Measurements from ENCODE around the gene SERPINH1. TPM values are rescaled to one million over a fixed set of nuclear protein-coding genes. Genes with fewer than 3 reads are reported as not detected.

Gene SERPINH1
- total RNA-seq, 1 donor from 2014 or later = 20.0 TPM

- FAIRE-seq (no peak), DNase-seq (ENCODE audit: low spot score in 2 of 2) (no peak)
Observed at GRCh38 chr11:75593286-75593915, 31.3 kb downstream of the SERPINH1 start.

GRCh38 chr11:75594211-75594610, 32.2 kb downstream of the SERPINH1 start:
- DNase-seq (ENCODE audit: low spot score in 2 of 2) (no peak), FAIRE-seq (no peak)

GRCh38 chr11:75595429-75595828, 33.4 kb downstream of the SERPINH1 start:
- DNase-seq (ENCODE audit: low spot score in 2 of 2) (no peak), FAIRE-seq (no peak)

- FAIRE-seq (no peak), DNase-seq (ENCODE audit: low spot score in 2 of 2) (no peak)
Observed at GRCh38 chr11:75596914-75597313, 34.9 kb downstream of the SERPINH1 start.

GRCh38 chr11:75597636-75598035, 35.6 kb downstream of the SERPINH1 start:
- FAIRE-seq = no peak
- DNase-seq (ENCODE audit: low spot score in 2 of 2) = no peak

GRCh38 chr11:75598264-75598663, 36.2 kb downstream of the SERPINH1 start:
- FAIRE-seq (no peak), DNase-seq (ENCODE audit: low spot score in 2 of 2) (no peak)

GRCh38 chr11:75598900-75599299, 36.8 kb downstream of the SERPINH1 start:
- no peak for FAIRE-seq
- no peak for DNase-seq (ENCODE audit: low spot score in 2 of 2)

- DNase-seq (ENCODE audit: low spot score in 2 of 2) (no peak), FAIRE-seq (no peak)
Observed at GRCh38 chr11:75600356-75600755, 38.3 kb downstream of the SERPINH1 start.

- no peak for DNase-seq (ENCODE audit: low spot score in 2 of 2)
- no peak for FAIRE-seq
Observed at GRCh38 chr11:75601494-75601893, 39.4 kb downstream of the SERPINH1 start.

GRCh38 chr11:75602951-75603350, 40.9 kb downstream of the SERPINH1 start:
- FAIRE-seq (no peak), DNase-seq (ENCODE audit: low spot score in 2 of 2) (no peak)

GRCh38 chr11:75603791-75604736, 42.0 kb downstream of the SERPINH1 start:
- no peak for FAIRE-seq
- DNase-seq (ENCODE audit: low spot score in 2 of 2) = no peak

GRCh38 chr11:75606099-75606498, 44.0 kb downstream of the SERPINH1 start:
- DNase-seq (ENCODE audit: low spot score in 2 of 2) (no peak), FAIRE-seq (no peak)

GRCh38 chr11:75611823-75612222, 49.8 kb downstream of the SERPINH1 start:
- FAIRE-seq (no peak), DNase-seq (ENCODE audit: low spot score in 2 of 2) (no peak)

- FAIRE-seq (no peak), DNase-seq (ENCODE audit: low spot score in 2 of 2) (no peak)
Observed at GRCh38 chr11:75615751-75616150, 53.7 kb downstream of the SERPINH1 start.

- FAIRE-seq (no peak), DNase-seq (ENCODE audit: low spot score in 2 of 2) (no peak)
Observed at GRCh38 chr11:75616281-75616680, 54.2 kb downstream of the SERPINH1 start.

Other genes starting within 250 kb of the SERPINH1 start
- gene ARRB1, start 210.6 kb upstream of the SERPINH1 start, total RNA-seq = 60.3 TPM
- gene RPS3, start 162.7 kb upstream of the SERPINH1 start, total RNA-seq = 1,354 TPM
- 28.5 TPM for gene KLHL35, start 129.1 kb upstream of the SERPINH1 start, total RNA-seq
- gene GDPD5, start 36.3 kb upstream of the SERPINH1 start, total RNA-seq = 12.2 TPM
- 64.0 TPM for gene MAP6, start 106.8 kb downstream of the SERPINH1 start, total RNA-seq
- gene MOGAT2, start 155.6 kb downstream of the SERPINH1 start, total RNA-seq = not detected
- 4.1 TPM for gene DGAT2, start 206.5 kb downstream of the SERPINH1 start, total RNA-seq

Data from frontal cortex (tissue), 4 donors.